OCI-LY7 (cell line): ENCODE data around the gene PPP2R5C.

Experiments used
- EZH2phosphoT487 ChIP-seq: fragments of 200-600 bp; sonication (generic); IDR thresholded peaks from 2 replicates; pipeline ENCODE4 v1.6.1; 2018; ENCODE audit warnings: low read depth, borderline replicate concordance, mild to moderate bottlenecking, mixed run types, antibody characterized with exemption, low read length, moderate library complexity, mixed read lengths
- TF ChIP-seq, protein P1 (sequence below): fragments of 200-600 bp; sonication (generic); conservative IDR thresholded peaks from 2 replicates; pipeline ENCODE4 v1.5.1; 2014; ENCODE audit warnings: mild to moderate bottlenecking, antibody characterized with exemption, low read length, moderate library complexity, mixed read lengths

DNA sequence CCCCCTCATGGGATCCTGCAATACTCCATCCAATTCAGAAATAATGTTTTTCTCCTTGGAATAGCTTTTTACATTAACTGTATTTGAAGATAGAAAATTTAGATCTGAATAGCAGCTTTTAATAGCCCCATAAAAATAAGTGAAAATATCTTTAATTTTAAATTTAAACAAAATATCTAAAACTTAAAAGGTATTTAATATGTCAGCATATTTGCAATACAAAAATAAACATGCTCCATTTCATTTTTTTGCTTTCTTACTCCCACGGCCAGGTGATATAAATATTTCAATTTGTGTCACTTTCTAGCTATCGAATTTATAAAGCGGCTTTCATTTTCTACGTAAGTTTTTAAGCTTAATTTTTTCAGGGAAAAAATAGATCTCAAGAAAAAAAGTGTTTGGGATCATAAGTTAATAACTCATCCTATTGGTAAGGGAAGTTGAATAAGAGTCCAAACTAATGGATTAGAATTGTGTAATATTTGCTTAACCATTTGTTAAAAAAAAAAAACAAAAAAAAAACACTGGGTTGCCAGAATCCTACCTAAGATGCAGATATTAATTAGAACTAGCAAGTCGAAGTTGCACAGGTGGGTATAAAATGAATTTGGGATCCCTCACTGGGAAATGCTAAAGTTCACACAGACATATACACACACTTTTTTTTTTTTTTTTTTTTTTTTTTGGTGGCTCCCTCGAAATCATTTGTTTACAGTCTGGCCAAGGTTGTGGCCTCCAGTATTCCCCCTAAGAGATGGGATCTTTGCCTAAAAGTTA is 47.6 kb downstream of the PPP2R5C start:
- TF ChIP-seq, protein P1, sequence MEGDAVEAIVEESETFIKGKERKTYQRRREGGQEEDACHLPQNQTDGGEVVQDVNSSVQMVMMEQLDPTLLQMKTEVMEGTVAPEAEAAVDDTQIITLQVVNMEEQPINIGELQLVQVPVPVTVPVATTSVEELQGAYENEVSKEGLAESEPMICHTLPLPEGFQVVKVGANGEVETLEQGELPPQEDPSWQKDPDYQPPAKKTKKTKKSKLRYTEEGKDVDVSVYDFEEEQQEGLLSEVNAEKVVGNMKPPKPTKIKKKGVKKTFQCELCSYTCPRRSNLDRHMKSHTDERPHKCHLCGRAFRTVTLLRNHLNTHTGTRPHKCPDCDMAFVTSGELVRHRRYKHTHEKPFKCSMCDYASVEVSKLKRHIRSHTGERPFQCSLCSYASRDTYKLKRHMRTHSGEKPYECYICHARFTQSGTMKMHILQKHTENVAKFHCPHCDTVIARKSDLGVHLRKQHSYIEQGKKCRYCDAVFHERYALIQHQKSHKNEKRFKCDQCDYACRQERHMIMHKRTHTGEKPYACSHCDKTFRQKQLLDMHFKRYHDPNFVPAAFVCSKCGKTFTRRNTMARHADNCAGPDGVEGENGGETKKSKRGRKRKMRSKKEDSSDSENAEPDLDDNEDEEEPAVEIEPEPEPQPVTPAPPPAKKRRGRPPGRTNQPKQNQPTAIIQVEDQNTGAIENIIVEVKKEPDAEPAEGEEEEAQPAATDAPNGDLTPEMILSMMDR, result no peak
- TF ChIP-seq EZH2phosphoT487, result no peak
